C4-2B (cell line): ENCODE results near the gene VPS8.

Source experiments
- ZFX ChIP-seq: fragments of 450-650 bp; IDR thresholded peaks from 2 replicates; pipeline ENCODE4 v1.6.1; 2017
- TF ChIP-seq, protein P1 (sequence below): fragments of 450-650 bp; conservative IDR thresholded peaks from 2 replicates; pipeline ENCODE4 v1.5.1; 2017; ENCODE audit warnings: mild to moderate bottlenecking

DNA sequence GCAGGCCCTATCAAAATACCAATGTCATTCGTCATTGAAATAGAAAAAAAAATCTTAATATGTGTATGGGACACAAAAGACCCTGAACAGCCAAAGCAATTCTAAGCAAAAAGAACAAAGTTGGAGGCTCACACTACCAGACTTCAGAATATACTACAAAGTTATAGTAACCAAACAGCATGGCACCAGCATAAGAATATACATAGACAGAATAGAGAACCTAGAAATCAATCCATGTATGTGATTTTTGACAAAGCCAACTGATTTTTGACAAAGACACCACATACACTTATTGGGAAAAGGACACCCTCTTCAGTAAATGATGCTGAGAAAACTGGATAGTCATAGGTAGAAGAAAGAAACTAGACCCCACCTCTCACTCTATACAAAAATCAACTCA is 245.9 kb downstream of the VPS8 start:
- TF ChIP-seq, protein P1, sequence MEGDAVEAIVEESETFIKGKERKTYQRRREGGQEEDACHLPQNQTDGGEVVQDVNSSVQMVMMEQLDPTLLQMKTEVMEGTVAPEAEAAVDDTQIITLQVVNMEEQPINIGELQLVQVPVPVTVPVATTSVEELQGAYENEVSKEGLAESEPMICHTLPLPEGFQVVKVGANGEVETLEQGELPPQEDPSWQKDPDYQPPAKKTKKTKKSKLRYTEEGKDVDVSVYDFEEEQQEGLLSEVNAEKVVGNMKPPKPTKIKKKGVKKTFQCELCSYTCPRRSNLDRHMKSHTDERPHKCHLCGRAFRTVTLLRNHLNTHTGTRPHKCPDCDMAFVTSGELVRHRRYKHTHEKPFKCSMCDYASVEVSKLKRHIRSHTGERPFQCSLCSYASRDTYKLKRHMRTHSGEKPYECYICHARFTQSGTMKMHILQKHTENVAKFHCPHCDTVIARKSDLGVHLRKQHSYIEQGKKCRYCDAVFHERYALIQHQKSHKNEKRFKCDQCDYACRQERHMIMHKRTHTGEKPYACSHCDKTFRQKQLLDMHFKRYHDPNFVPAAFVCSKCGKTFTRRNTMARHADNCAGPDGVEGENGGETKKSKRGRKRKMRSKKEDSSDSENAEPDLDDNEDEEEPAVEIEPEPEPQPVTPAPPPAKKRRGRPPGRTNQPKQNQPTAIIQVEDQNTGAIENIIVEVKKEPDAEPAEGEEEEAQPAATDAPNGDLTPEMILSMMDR = no peak
- no peak for TF ChIP-seq ZFX
